WTC11 (cell line): Measurements from ENCODE around the gene KRTAP12-4. TPM values are rescaled to one million over a fixed set of nuclear protein-coding genes. Genes with fewer than 3 reads are reported as not detected.
A peak's percentile ranks its signal among the peaks of the same experiment; 100 is the strongest.

ENCODE experiments used
- ATAC-seq: fragments of 200-7000 bp; cut with Tn5 transposase; 2 replicates; pipeline ENCODE4 v1.10.0; 2021; ENCODE audit warnings: mild to moderate bottlenecking, moderate library complexity
- CTCF ChIA-PET: fragments of 300-600 bp; sonication (Branson Sonifier 250); formaldehyde crosslinking; loops from one replicate; lab custom pipeline; 2021; ENCODE audit warnings: antibody characterized with exemption; lab: Charles Lee
- POLR2A ChIA-PET: fragments of 350-600 bp; sonication (Branson Sonifier 250); formaldehyde crosslinking; loops from one replicate; lab custom pipeline; 2021; ENCODE audit warnings: antibody characterized with exemption; lab: Charles Lee
- DNase-seq: peaks from one replicate; pipeline ENCODE4 v3.0.0; 2021; ENCODE audit warnings: low spot score
- H3K27ac Mint-ChIP-seq: 2 replicates; pipeline ENCODE4 v1.8.0; 2021; ENCODE audit warnings: mixed read lengths
- H3K27me3 Mint-ChIP-seq: 2 replicates; pipeline ENCODE4 v1.8.0; 2021; ENCODE audit warnings: low read depth, mild to moderate bottlenecking, moderate library complexity, mixed read lengths
- H3K36me3 Mint-ChIP-seq: 2 replicates; pipeline ENCODE4 v1.8.0; 2021; ENCODE audit warnings: mixed read lengths
- H3K4me1 Mint-ChIP-seq: 2 replicates; pipeline ENCODE4 v1.8.0; 2022; ENCODE audit warnings: mixed read lengths
- H3K4me3 Mint-ChIP-seq: 2 replicates; pipeline ENCODE4 v1.8.0; 2021; ENCODE audit warnings: mild to moderate bottlenecking, moderate library complexity, mixed read lengths
- H3K9me3 Mint-ChIP-seq: 2 replicates; pipeline ENCODE4 v1.8.0; 2021; ENCODE audit warnings: mixed read lengths
- ATF1 ChIP-seq: sonication (generic); formaldehyde crosslinking; IDR thresholded peaks from 2 replicates; pipeline ENCODE4 v1.8.1; 2023; ENCODE audit warnings: mild to moderate bottlenecking, moderate library complexity, missing genetic modification reagents
- CREM ChIP-seq: sonication (generic); formaldehyde crosslinking; IDR thresholded peaks from 2 replicates; pipeline ENCODE4 v1.8.1; 2022; ENCODE audit warnings: mild to moderate bottlenecking, missing genetic modification reagents, moderate library complexity
- FOXK1 ChIP-seq: sonication (generic); formaldehyde crosslinking; IDR thresholded peaks from 2 replicates; pipeline ENCODE4 v1.8.0; 2022; ENCODE audit warnings: mild to moderate bottlenecking, moderate library complexity, missing genetic modification reagents
- FOXP1 ChIP-seq: sonication (generic); formaldehyde crosslinking; IDR thresholded peaks from 2 replicates; pipeline ENCODE4 v1.8.0; 2022; ENCODE audit warnings: missing genetic modification reagents, mild to moderate bottlenecking, moderate library complexity, borderline replicate concordance
- GABPB1 ChIP-seq: sonication (generic); formaldehyde crosslinking; IDR thresholded peaks from 2 replicates; pipeline ENCODE4 v1.8.1; 2023; ENCODE audit warnings: mild to moderate bottlenecking, missing genetic modification reagents
- OVOL2 ChIP-seq: fragments of 250-450 bp; sonication (Bioruptor Pico); IDR thresholded peaks from 2 replicates; pipeline ENCODE4 v1.9.0; 2021; ENCODE audit warnings: mild to moderate bottlenecking, borderline replicate concordance
- RORB ChIP-seq: fragments of 250-450 bp; sonication (Bioruptor Pico); IDR thresholded peaks from 2 replicates; pipeline ENCODE4 v1.9.0; 2021; ENCODE audit warnings: mild to moderate bottlenecking
- SMAD4 ChIP-seq: sonication (generic); formaldehyde crosslinking; IDR thresholded peaks from 2 replicates; pipeline ENCODE4 v1.8.0; 2022; ENCODE audit warnings: mild to moderate bottlenecking, missing genetic modification reagents
- SOX15 ChIP-seq: fragments of 250-450 bp; sonication (Bioruptor Pico); IDR thresholded peaks from 2 replicates; pipeline ENCODE4 v1.9.0; 2021; ENCODE audit warnings: mild to moderate bottlenecking
- SP1 ChIP-seq: sonication (generic); formaldehyde crosslinking; conservative IDR thresholded peaks from 2 replicates; pipeline ENCODE4 v1.8.1; 2022; ENCODE audit warnings: missing genetic modification reagents
- TEAD1 ChIP-seq: sonication (generic); formaldehyde crosslinking; IDR thresholded peaks from 2 replicates; pipeline ENCODE4 v1.8.0; 2022; ENCODE audit warnings: mild to moderate bottlenecking, missing genetic modification reagents
- ZNF219 ChIP-seq: sonication (generic); formaldehyde crosslinking; IDR thresholded peaks from 2 replicates; pipeline ENCODE4 v1.8.0; 2023; ENCODE audit warnings: missing genetic modification reagents, mild to moderate bottlenecking, borderline replicate concordance
- ZNF396 ChIP-seq: fragments of 250-450 bp; sonication (Bioruptor Pico); IDR thresholded peaks from 2 replicates; pipeline ENCODE4 v1.8.0; 2021; ENCODE audit warnings: mild to moderate bottlenecking, moderate library complexity, borderline replicate concordance
- ZNF416 ChIP-seq: fragments of 250-450 bp; sonication (Bioruptor Pico); IDR thresholded peaks from 2 replicates; pipeline ENCODE4 v1.9.0; 2021; ENCODE audit warnings: mild to moderate bottlenecking, inconsistent platforms
- ZNF671 ChIP-seq: fragments of 250-450 bp; sonication (Bioruptor Pico); IDR thresholded peaks from 2 replicates; pipeline ENCODE4 v1.8.0; 2021; ENCODE audit warnings: mild to moderate bottlenecking
- total RNA-seq: library from RNA; stranded (reverse); gene quantifications from 3 replicates; pipeline ENCODE4 v1.2.3, GENCODE V29; 2021
- TF ChIP-seq, protein P1 (sequence below): sonication (generic); formaldehyde crosslinking; IDR thresholded peaks from 2 replicates; pipeline ENCODE4 v1.8.1; 2023; ENCODE audit warnings: mild to moderate bottlenecking, missing genetic modification reagents
- TF ChIP-seq, protein P2 (sequence below): fragments of 250-450 bp; sonication (Bioruptor Pico); IDR thresholded peaks from 2 replicates; pipeline ENCODE4 v1.9.0; 2021; ENCODE audit warnings: mild to moderate bottlenecking
- TF ChIP-seq, protein P3 (sequence below): sonication (generic); formaldehyde crosslinking; IDR thresholded peaks from 2 replicates; pipeline ENCODE4 v1.8.0; 2022; ENCODE audit warnings: mild to moderate bottlenecking, missing genetic modification reagents
- TF ChIP-seq, protein P4 (sequence below): fragments of 250-450 bp; sonication (Bioruptor Pico); IDR thresholded peaks from 2 replicates; pipeline ENCODE4 v1.8.0; 2021; ENCODE audit warnings: mild to moderate bottlenecking
- TF ChIP-seq, protein P5 (sequence below): sonication (generic); formaldehyde crosslinking; IDR thresholded peaks from 2 replicates; pipeline ENCODE4 v1.8.1; 2022; ENCODE audit warnings: mild to moderate bottlenecking, moderate library complexity, missing genetic modification reagents
- TF ChIP-seq, protein P6 (sequence below): sonication (generic); formaldehyde crosslinking; IDR thresholded peaks from 2 replicates; pipeline ENCODE4 v1.8.1; 2023; ENCODE audit warnings: mild to moderate bottlenecking, missing genetic modification reagents
- TF ChIP-seq, protein P7 (sequence below): fragments of 250-450 bp; sonication (Bioruptor Pico); IDR thresholded peaks from 2 replicates; pipeline ENCODE4 v1.9.0; 2021; ENCODE audit warnings: moderate library complexity, mild to moderate bottlenecking, inconsistent platforms, borderline replicate concordance

KRTAP12-4 gene
- total RNA-seq, 1 experiment from 2014 or later: not detected

DNA sequence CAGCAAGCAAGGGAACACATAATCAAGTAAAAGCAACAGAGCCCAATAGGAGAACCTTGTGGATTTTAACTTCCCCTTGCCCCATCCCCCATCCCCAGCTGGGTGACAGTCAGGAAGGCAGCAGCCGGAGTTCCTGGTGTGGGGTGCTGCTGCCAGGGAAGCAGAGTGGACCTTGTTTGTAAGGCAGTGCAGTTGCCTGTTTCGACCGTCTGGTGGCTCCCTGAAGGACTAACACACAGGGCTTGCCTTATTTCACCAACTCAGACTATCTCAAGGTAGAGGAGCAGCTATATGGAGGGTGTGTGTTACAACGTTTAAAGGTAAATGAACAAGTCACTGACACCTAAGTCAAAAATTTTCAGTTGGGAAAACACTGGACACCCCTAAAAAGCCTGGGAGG, 36.0 kb downstream of the KRTAP12-4 start (continued):
- TF ChIP-seq TEAD1: no peak
- TF ChIP-seq ZNF671: no peak
- TF ChIP-seq ZNF396 (CRISPR knock-in tag): no peak
- TF ChIP-seq SMAD4 (CRISPR knock-in tag): no peak
- no peak for TF ChIP-seq ZNF219 (CRISPR knock-in tag)
- TF ChIP-seq ZNF416 (CRISPR knock-in tag): no peak

DNA sequence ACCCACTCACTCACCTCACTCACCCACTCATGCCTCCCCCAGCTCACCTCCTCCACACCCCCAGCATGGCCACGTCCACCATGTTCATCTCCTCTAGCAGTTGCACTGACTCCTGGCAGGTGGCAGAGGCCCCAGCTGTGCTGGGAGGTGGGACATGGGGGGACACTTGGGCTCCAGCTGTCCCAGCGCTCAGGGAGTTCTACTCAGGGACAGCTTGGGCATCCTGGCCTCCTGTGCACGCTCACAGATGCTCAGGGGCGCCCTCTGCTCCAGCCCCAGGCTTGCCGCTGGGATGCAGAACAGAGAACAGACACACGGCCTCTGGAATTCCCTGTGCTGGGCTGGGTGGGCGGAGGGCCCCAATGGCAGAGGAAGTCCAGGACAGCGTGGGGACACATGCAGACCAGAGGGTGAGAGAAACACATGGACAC, 37.4 kb downstream of the KRTAP12-4 start:
- ChIA-PET POLR2A (no interaction called here), CTCF (interaction anchor here (0.6 to 3.6 kb wide), 5 partner anchors 106 to 276 kb away, joined by 4 to 16 read pairs (median 4); no protein-coding TSS in a partner anchor)
- no peak for TF ChIP-seq GABPB1 (CRISPR knock-in tag)
- TF ChIP-seq, protein P1, sequence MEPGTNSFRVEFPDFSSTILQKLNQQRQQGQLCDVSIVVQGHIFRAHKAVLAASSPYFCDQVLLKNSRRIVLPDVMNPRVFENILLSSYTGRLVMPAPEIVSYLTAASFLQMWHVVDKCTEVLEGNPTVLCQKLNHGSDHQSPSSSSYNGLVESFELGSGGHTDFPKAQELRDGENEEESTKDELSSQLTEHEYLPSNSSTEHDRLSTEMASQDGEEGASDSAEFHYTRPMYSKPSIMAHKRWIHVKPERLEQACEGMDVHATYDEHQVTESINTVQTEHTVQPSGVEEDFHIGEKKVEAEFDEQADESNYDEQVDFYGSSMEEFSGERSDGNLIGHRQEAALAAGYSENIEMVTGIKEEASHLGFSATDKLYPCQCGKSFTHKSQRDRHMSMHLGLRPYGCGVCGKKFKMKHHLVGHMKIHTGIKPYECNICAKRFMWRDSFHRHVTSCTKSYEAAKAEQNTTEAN: no peak
- no peak for TF ChIP-seq ZNF671
- TF ChIP-seq SOX15 (CRISPR knock-in tag): no peak
- TF ChIP-seq, protein P2, sequence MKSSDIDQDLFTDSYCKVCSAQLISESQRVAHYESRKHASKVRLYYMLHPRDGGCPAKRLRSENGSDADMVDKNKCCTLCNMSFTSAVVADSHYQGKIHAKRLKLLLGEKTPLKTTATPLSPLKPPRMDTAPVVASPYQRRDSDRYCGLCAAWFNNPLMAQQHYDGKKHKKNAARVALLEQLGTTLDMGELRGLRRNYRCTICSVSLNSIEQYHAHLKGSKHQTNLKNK (CRISPR knock-in tag): no peak
- TF ChIP-seq ZNF416 (CRISPR knock-in tag): no peak
- TF ChIP-seq SP1 (CRISPR knock-in tag): no peak
- no peak for TF ChIP-seq RORB
- TF ChIP-seq, protein P3, sequence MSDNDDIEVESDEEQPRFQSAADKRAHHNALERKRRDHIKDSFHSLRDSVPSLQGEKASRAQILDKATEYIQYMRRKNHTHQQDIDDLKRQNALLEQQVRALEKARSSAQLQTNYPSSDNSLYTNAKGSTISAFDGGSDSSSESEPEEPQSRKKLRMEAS (CRISPR knock-in tag): no peak
- TF ChIP-seq CREM (CRISPR knock-in tag): no peak
- no peak for TF ChIP-seq OVOL2 (CRISPR knock-in tag)
- TF ChIP-seq, protein P4, sequence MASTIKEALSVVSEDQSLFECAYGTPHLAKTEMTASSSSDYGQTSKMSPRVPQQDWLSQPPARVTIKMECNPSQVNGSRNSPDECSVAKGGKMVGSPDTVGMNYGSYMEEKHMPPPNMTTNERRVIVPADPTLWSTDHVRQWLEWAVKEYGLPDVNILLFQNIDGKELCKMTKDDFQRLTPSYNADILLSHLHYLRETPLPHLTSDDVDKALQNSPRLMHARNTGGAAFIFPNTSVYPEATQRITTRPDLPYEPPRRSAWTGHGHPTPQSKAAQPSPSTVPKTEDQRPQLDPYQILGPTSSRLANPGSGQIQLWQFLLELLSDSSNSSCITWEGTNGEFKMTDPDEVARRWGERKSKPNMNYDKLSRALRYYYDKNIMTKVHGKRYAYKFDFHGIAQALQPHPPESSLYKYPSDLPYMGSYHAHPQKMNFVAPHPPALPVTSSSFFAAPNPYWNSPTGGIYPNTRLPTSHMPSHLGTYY (CRISPR knock-in tag): no peak
- no peak for TF ChIP-seq FOXP1 (CRISPR knock-in tag)
- TF ChIP-seq ATF1 (CRISPR knock-in tag): no peak
- TF ChIP-seq, protein P5, sequence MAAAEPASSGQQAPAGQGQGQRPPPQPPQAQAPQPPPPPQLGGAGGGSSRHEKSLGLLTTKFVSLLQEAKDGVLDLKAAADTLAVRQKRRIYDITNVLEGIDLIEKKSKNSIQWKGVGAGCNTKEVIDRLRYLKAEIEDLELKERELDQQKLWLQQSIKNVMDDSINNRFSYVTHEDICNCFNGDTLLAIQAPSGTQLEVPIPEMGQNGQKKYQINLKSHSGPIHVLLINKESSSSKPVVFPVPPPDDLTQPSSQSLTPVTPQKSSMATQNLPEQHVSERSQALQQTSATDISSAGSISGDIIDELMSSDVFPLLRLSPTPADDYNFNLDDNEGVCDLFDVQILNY (CRISPR knock-in tag): no peak
- TF ChIP-seq, protein P6, sequence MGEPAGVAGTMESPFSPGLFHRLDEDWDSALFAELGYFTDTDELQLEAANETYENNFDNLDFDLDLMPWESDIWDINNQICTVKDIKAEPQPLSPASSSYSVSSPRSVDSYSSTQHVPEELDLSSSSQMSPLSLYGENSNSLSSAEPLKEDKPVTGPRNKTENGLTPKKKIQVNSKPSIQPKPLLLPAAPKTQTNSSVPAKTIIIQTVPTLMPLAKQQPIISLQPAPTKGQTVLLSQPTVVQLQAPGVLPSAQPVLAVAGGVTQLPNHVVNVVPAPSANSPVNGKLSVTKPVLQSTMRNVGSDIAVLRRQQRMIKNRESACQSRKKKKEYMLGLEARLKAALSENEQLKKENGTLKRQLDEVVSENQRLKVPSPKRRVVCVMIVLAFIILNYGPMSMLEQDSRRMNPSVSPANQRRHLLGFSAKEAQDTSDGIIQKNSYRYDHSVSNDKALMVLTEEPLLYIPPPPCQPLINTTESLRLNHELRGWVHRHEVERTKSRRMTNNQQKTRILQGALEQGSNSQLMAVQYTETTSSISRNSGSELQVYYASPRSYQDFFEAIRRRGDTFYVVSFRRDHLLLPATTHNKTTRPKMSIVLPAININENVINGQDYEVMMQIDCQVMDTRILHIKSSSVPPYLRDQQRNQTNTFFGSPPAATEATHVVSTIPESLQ (CRISPR knock-in tag): no peak
- TF ChIP-seq, protein P7, sequence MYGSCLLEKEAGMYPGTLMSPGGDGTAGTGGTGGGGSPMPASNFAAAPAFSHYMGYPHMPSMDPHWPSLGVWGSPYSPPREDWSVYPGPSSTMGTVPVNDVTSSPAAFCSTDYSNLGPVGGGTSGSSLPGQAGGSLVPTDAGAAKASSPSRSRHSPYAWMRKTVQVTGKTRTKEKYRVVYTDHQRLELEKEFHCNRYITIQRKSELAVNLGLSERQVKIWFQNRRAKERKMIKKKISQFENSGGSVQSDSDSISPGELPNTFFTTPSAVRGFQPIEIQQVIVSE (CRISPR knock-in tag): no peak
- TF ChIP-seq SMAD4 (CRISPR knock-in tag): no peak
- TF ChIP-seq FOXK1 (CRISPR knock-in tag): no peak
- ATAC-seq (peak; percentile 77), DNase-seq (peak; percentile 48)
- H3K4me1 Mint-ChIP-seq: peaks cover 31% of the 10 kb centered on the region
- H3K4me3 Mint-ChIP-seq: no peak overlapping the region
- no peaks in the 10 kb centered on the region; the same call in 1 of the 2 replicates for H3K27me3 Mint-ChIP-seq
- peaks cover 33% of the 10 kb centered on the region for H3K9me3 Mint-ChIP-seq
- no peak overlapping the region for H3K27ac Mint-ChIP-seq
- peaks cover 28% of the 10 kb centered on the region for H3K36me3 Mint-ChIP-seq
